HG03135 (cell line): Measurements from ENCODE around the gene ERICH3.

ENCODE experiments used
- ATAC-seq: cut with Tn5 transposase; IDR thresholded peaks from one replicate; pipeline ENCODE4 v1.9.1; 2021; ENCODE audit warnings: mild to moderate bottlenecking, moderate library complexity; ENCODE audit not compliant: unreplicated experiment

The ERICH3 gene

GRCh38 chr1:74526708-74527107, 146.9 kb downstream of the ERICH3 start:
- no peak for ATAC-seq

GRCh38 chr1:74523873-74524480, 149.6 kb downstream of the ERICH3 start:
- ATAC-seq = no peak

- ATAC-seq = no peak
Measured at GRCh38 chr1:74522148-74522547, 151.4 kb downstream of the ERICH3 start.
